ENCODE data around the gene SIGLEC8. TPM values are rescaled to one million over a fixed set of nuclear protein-coding genes. Genes with fewer than 3 reads are reported as not detected.

SIGLEC8 gene
- total RNA-seq, 2 experiments from 2014 or later: not detected

GRCh38 chr19:51433043-51433442 lies 25.2 kb downstream of the SIGLEC8 start:
- H4K20me1 ChIP-seq (ENCODE audit: insufficient read depth, low read length): no peaks in the 10 kb centered on the region
- ChIA-PET CTCF (ENCODE audit: unreplicated experiment) (no interaction called here), POLR2A (no interaction called here)
- TF ChIP-seq EZH2phosphoT487 (IDR thresholded peaks at IDR 0.05; ENCODE audit: borderline replicate concordance, low read depth, low read length): no peak
- no peak for TF ChIP-seq CTCF (conservative IDR thresholded peaks at IDR 0.05; ENCODE audit: low read length)
- DNase-seq (ENCODE audit: low spot score): no peak
- no peaks in the 10 kb centered on the region for H3K9me3 ChIP-seq (ENCODE audit: low read length)
- no peak overlapping the region for H3K27ac ChIP-seq (ENCODE audit: low read depth, low read length, poor library complexity, severe bottlenecking)
- H3K4me1 ChIP-seq (ENCODE audit: insufficient read depth, low read length, poor library complexity, severe bottlenecking): no peaks in the 10 kb centered on the region
- no peak overlapping the region for H3K4me3 ChIP-seq (ENCODE audit: low read depth, low read length, poor library complexity, severe bottlenecking)
- no peaks in the 10 kb centered on the region for H3K36me3 ChIP-seq (ENCODE audit: insufficient read depth, low read length)
- H3K4me2 ChIP-seq (ENCODE audit: low read length): no peak overlapping the region
- intact Hi-C loops (cut with micrococcal nuclease; ENCODE audit: unreplicated experiment): no loop called here
- BruUV-seq (replicated peaks): no TSS peak
- no peak overlapping the region for H2AFZ ChIP-seq (ENCODE audit: low read length)
- no peaks in the 10 kb centered on the region for H3K9me2 ChIP-seq (ENCODE audit: insufficient read depth, low read length)
- no peaks in the 10 kb centered on the region for H3K79me2 ChIP-seq (ENCODE audit: insufficient read depth, low read depth, low read length)

- CTCF ChIA-PET (ENCODE audit: unreplicated experiment): no interaction called here
- no peaks in the 10 kb centered on the region for H3K9me3 ChIP-seq (ENCODE audit: low read length)
- no peaks in the 10 kb centered on the region for H4K20me1 ChIP-seq (ENCODE audit: insufficient read depth, low read length)
- no peak overlapping the region for H3K27ac ChIP-seq (ENCODE audit: low read depth, low read length, poor library complexity, severe bottlenecking)
- H3K79me2 ChIP-seq (ENCODE audit: insufficient read depth, low read depth, low read length): no peaks in the 10 kb centered on the region
- POLR2A ChIA-PET: no interaction called here
- intact Hi-C loops (cut with micrococcal nuclease; ENCODE audit: unreplicated experiment): no loop called here
- no peaks in the 10 kb centered on the region for H3K36me3 ChIP-seq (ENCODE audit: insufficient read depth, low read length)
- DNase-seq (ENCODE audit: low spot score): no peak
- TF ChIP-seq CTCF (conservative IDR thresholded peaks at IDR 0.05; ENCODE audit: low read length) (no peak), EZH2phosphoT487 (IDR thresholded peaks at IDR 0.05; ENCODE audit: borderline replicate concordance, low read depth, low read length) (no peak)
- no peaks in the 10 kb centered on the region for H3K4me1 ChIP-seq (ENCODE audit: insufficient read depth, low read length, poor library complexity, severe bottlenecking)
- H3K9me2 ChIP-seq (ENCODE audit: insufficient read depth, low read length): no peaks in the 10 kb centered on the region
- no peak overlapping the region for H3K4me3 ChIP-seq (ENCODE audit: low read depth, low read length, poor library complexity, severe bottlenecking)
- H2AFZ ChIP-seq (ENCODE audit: low read length): no peak overlapping the region
- no peak overlapping the region for H3K4me2 ChIP-seq (ENCODE audit: low read length)
- no TSS peak for BruUV-seq (replicated peaks)
These were observed 27.1 kb downstream of the SIGLEC8 start for GRCh38 chr19:51431124-51431523.

- no peak overlapping the region for H3K4me3 ChIP-seq (ENCODE audit: low read depth, low read length, poor library complexity, severe bottlenecking)
- no peaks in the 10 kb centered on the region for H4K20me1 ChIP-seq (ENCODE audit: insufficient read depth, low read length)
- no peaks in the 10 kb centered on the region for H3K4me1 ChIP-seq (ENCODE audit: insufficient read depth, low read length, poor library complexity, severe bottlenecking)
- no peaks in the 10 kb centered on the region for H3K9me2 ChIP-seq (ENCODE audit: insufficient read depth, low read length)
- no peaks in the 10 kb centered on the region for H3K36me3 ChIP-seq (ENCODE audit: insufficient read depth, low read length)
- POLR2A ChIA-PET: interaction anchor here (0.7 kb wide), 1 partner anchor 10 kb away, joined by 3 read pairs; no protein-coding TSS in a partner anchor
- no TSS peak for BruUV-seq (replicated peaks)
- H2AFZ ChIP-seq (ENCODE audit: low read length): no peak overlapping the region
- DNase-seq (ENCODE audit: low spot score): no peak
- H3K79me2 ChIP-seq (ENCODE audit: insufficient read depth, low read depth, low read length): no peaks in the 10 kb centered on the region
- no peaks in the 10 kb centered on the region for H3K9me3 ChIP-seq (ENCODE audit: low read length)
- H3K4me2 ChIP-seq (ENCODE audit: low read length): no peak overlapping the region
- TF ChIP-seq EZH2phosphoT487 (IDR thresholded peaks at IDR 0.05; ENCODE audit: borderline replicate concordance, low read depth, low read length): no peak
- TF ChIP-seq CTCF (conservative IDR thresholded peaks at IDR 0.05; ENCODE audit: low read length): no peak
- intact Hi-C loops (cut with micrococcal nuclease; ENCODE audit: unreplicated experiment): no loop called here
- CTCF ChIA-PET (ENCODE audit: unreplicated experiment): no interaction called here
- H3K27ac ChIP-seq (ENCODE audit: low read depth, low read length, poor library complexity, severe bottlenecking): no peak overlapping the region
These were observed 28.0 kb downstream of the SIGLEC8 start for GRCh38 chr19:51430221-51430620.
